Esophagus muscularis mucosa (tissue), 4 donors: Measurements from ENCODE around the gene RAPGEF1. TPM values are rescaled to one million over a fixed set of nuclear protein-coding genes. Genes with fewer than 3 reads are reported as not detected.

Source experiments
- DNase-seq: peaks from one replicate; pipeline ENCODE4 v3.0.0-alpha.2; 2017; ENCODE audit errors: extremely low spot score
- H3K27ac ChIP-seq, 4 donors: fragments of 200-600 bp; sonication (generic); replicated peaks in 1 of 4; 1 replicate in 3 of 4; 2 replicates in 1 of 4; pipeline ENCODE4 v1.5.1; 2016 to 2019; ENCODE audit warnings: mild to moderate bottlenecking in 1 of 4
- H3K27me3 ChIP-seq, 4 donors: fragments of 200-600 bp; sonication (generic); one replicate each; pipeline versions ENCODE4 v1.5.1 to v1.6.0; 2016 to 2019
- H3K36me3 ChIP-seq, 4 donors: fragments of 200-600 bp; sonication (generic); one replicate each; pipeline ENCODE4 v1.5.1; 2016 to 2019
- H3K4me1 ChIP-seq, 4 donors: fragments of 200-600 bp; sonication (generic); one replicate each; pipeline ENCODE4 v1.5.1; 2016 to 2019
- H3K4me3 ChIP-seq, 4 donors: fragments of 200-600 bp; sonication (generic); 1 replicate in 2 of 4; 2 replicates in 2 of 4; pipeline ENCODE4 v1.5.1; 2016 to 2019; ENCODE audit warnings: mild to moderate bottlenecking in 4 of 4, moderate library complexity in 1 of 4
- H3K9me3 ChIP-seq, 4 donors: fragments of 200-600 bp; sonication (generic); 1 replicate in 3 of 4; 2 replicates in 1 of 4; pipeline ENCODE4 v1.5.1; 2016 to 2019
- EP300 ChIP-seq: sonication (generic); formaldehyde crosslinking; IDR thresholded peaks from one replicate; pipeline ENCODE4 v1.6.1; 2017; ENCODE audit warnings: antibody characterized with exemption
- POLR2A ChIP-seq: fragments of 450-650 bp; IDR thresholded peaks from one replicate; pipeline ENCODE4 v1.6.1; 2017; ENCODE audit warnings: antibody characterized with exemption, moderate library complexity, mild to moderate bottlenecking, low read depth
- POLR2AphosphoS5 ChIP-seq, 2 donors: sonication (generic); formaldehyde crosslinking; IDR thresholded peaks; one replicate each; pipeline ENCODE4 v1.6.1; 2017; ENCODE audit warnings: antibody characterized with exemption in 2 of 2
- WGBS: methylation state at CpG from one replicate; pipeline ENCODE4 v1.1.5; 2018; 5-methylcytosine and 5-hydroxymethylcytosine counted together
- intact Hi-C: fragments of 100-400 bp; cut with DNase I; formaldehyde crosslinking; loops from one replicate; pipeline ENCODE4 v1.15.1; 2023
- total RNA-seq, 4 donors: library from RNA; depleted of rRNA; stranded (reverse); fragments of >200 nt; gene quantifications; one replicate each; pipeline versions ENCODE4 v1.1.0 to v1.2.1, GENCODE V29; 2016
- TF ChIP-seq, protein P1 (sequence below), 3 experiments: fragments of 200-600 bp in 2 of 3; fragments of 450-650 bp in 1 of 3; sonication (generic) in 2 of 3; IDR thresholded peaks; one replicate each; pipeline ENCODE4 v1.5.1; 2017 to 2019; ENCODE audit warnings: antibody characterized with exemption in 3 of 3, mild to moderate bottlenecking in 2 of 3, moderate library complexity in 1 of 3

The RAPGEF1 gene
- total RNA-seq, 4 donors from 2014 or later, result 66.6 to 138 (median 101) TPM

DNA sequence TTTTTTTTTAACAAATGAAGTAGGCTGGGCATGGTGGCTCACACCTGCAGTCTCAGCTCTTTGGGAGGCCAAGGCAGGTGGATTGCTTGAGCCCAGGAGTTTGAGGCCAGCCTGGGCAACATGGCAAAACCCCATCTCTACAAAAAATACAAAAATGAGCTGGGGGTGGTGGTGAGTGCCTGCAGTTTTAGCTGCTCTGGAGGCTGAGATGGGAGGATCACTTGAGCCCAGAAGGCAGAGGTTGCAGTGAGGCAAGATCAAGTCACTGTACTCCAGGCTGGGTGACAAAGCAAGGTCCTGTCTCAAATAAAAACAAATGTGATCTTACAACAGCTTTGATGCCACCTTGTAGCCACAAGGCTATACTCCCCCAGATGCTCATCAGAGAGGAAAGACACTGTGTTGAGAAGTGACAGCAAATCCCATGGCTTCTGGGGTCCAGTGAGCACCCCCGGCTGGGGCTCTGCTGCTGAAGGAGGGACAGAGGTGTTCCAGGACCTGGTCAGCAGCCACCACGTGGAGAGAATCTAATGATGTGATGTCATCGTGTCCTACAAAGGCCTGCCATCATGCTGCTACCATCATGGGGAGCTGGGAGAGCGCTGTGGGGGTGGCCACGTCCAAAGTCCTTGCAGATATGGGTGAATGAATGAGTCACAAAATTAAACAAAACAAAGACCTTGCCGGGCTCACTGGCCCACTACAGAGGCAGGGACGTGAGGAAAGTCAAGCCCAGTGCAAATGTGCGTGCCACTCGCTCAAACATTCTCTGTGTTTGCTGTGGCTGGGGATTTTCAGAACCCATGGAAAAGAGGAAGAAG, 133.9 kb downstream of the RAPGEF1 start:
- TF ChIP-seq, protein P1, sequence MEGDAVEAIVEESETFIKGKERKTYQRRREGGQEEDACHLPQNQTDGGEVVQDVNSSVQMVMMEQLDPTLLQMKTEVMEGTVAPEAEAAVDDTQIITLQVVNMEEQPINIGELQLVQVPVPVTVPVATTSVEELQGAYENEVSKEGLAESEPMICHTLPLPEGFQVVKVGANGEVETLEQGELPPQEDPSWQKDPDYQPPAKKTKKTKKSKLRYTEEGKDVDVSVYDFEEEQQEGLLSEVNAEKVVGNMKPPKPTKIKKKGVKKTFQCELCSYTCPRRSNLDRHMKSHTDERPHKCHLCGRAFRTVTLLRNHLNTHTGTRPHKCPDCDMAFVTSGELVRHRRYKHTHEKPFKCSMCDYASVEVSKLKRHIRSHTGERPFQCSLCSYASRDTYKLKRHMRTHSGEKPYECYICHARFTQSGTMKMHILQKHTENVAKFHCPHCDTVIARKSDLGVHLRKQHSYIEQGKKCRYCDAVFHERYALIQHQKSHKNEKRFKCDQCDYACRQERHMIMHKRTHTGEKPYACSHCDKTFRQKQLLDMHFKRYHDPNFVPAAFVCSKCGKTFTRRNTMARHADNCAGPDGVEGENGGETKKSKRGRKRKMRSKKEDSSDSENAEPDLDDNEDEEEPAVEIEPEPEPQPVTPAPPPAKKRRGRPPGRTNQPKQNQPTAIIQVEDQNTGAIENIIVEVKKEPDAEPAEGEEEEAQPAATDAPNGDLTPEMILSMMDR (IDR thresholded peaks at IDR 0.05), result no peak
- no peak for TF ChIP-seq POLR2AphosphoS5 (IDR thresholded peaks at IDR 0.05)
- no peak for TF ChIP-seq EP300
- TF ChIP-seq POLR2A, result no peak
- 78% methylated on average over 9 of the region's 9 CpGs for WGBS
- peak overlapping the region in 2 of 4 donors; percentile 86 to 88 for H3K27ac ChIP-seq
- H3K27me3 ChIP-seq, result no peaks in the 10 kb centered on the region
- intact Hi-C loops, result no loop called here
- H3K4me1 ChIP-seq, result peaks cover 42 to 54% (median 43%) of the 10 kb centered on the region in 4 donors
- H3K9me3 ChIP-seq, result no peaks in the 10 kb centered on the region
- no peak for DNase-seq
- H3K36me3 ChIP-seq, result peaks cover 13 to 67% (median 52%) of the 10 kb centered on the region in 4 donors
- H3K4me3 ChIP-seq, result no peak overlapping the region

DNA sequence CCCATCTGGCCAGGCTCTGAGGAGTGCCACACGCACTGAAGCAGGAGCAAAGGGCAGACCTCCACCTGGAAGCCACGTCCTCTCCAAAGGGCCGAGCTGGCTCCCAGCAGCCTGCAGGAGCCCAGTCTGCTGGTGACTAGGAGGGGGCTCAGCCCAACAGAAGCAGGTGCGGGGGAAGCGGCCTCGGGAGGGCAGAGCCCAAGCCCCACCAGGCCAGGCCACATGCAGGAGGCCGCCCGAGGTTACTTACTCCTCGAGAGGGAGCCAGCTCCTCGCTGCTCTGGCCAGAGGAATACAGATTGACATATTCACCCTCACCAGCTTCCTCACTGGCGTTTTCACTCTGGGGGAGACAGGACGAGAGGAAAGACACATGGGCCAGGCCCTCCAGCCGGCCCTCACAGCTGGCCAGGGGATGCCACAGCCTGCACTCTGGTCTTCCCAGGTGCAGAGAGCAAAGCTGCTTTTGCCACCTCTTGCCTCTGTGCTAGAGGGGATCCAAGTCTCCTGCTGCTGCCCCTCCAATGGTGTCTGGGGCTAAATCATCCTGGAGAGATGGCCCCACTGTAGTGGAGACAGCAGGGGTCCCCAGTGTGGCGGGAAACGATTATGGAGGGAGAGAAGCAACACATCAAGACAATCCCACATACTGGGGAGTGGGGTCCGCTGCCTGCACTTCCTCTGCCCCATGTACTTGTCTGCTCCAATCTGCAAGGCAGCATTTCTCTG, 136.0 kb downstream of the RAPGEF1 start:
- TF ChIP-seq, protein P1 (IDR thresholded peaks at IDR 0.05), result no peak
- no peak for TF ChIP-seq EP300
- no peak for TF ChIP-seq POLR2AphosphoS5 (IDR thresholded peaks at IDR 0.05)
- no peak for TF ChIP-seq POLR2A
- no peaks in the 10 kb centered on the region for H3K27me3 ChIP-seq
- peaks cover 18 to 83% (median 73%) of the 10 kb centered on the region in 4 donors for H3K36me3 ChIP-seq
- 59% methylated on average over 3 of the region's 16 CpGs for WGBS
- no peaks in the 10 kb centered on the region for H3K9me3 ChIP-seq
- H3K27ac ChIP-seq, result no peak overlapping the region
- intact Hi-C loops, result no loop called here
- H3K4me3 ChIP-seq, result no peak overlapping the region
- peaks cover 21 to 33% (median 22%) of the 10 kb centered on the region in 4 donors for H3K4me1 ChIP-seq
- DNase-seq, result no peak

DNA sequence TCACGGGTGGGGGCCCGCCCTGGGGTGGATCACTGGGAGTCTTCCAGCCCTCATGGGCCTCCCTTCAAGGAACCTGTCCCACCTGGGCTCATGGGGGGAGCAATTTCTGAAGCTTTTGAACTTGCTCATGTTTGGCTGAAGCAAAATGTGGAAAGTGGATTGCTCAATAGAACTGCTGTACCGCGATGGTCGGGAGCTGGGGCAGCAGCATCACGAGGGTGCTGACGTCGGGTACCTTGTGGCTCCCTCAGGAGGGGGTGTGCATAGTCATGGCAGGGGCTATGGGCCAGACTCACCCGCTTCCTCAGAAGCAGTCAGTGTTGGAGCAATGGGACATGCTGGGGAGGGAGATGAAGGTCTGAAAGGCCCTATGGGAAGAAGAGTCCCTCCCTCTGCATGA, 136.7 kb downstream of the RAPGEF1 start:
- Histone ChIP-seq H3K9me3 (no peaks in the 10 kb centered on the region), H3K27ac (no peak overlapping the region), H3K4me1 (peaks cover 14 to 27% (median 16%) of the 10 kb centered on the region in 4 donors), H3K36me3 (peaks cover 21 to 90% (median 79%) of the 10 kb centered on the region in 4 donors), H3K27me3 (no peaks in the 10 kb centered on the region), H3K4me3 (no peak overlapping the region)
- no peak for DNase-seq
- WGBS, result 93% methylated on average over 9 of the region's 9 CpGs
- TF ChIP-seq POLR2AphosphoS5 (IDR thresholded peaks at IDR 0.05) (no peak), POLR2A (no peak), EP300 (no peak)
- TF ChIP-seq, protein P1 (IDR thresholded peaks at IDR 0.05), result no peak
- intact Hi-C loops, result no loop called here

DNA sequence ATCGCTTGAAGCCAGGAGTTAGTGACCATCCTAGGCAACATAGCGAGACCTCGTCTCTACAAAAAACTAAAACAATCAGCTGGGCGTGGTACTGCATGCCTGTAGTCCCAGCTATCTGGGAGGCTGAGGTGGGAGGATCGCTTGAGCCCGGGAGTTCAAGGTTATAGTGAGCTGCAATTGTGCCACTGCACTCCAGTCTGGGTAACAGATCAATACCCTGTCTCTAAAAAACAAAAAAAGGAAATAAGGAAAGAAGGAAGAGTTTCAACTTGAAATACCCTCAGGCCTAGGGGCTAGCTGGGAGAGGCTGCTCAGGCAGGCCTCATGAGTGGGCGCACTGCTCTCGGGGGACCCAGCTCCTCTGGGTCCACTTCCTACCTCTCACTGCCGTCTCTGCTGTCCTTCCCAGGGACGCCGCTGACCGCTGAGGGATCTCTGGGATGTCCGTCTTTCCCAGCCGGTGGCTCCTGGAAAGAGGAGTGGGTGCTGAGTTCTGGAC, 138.1 kb downstream of the RAPGEF1 start:
- Histone ChIP-seq H3K27me3 (no peaks in the 10 kb centered on the region), H3K27ac (no peak overlapping the region), H3K9me3 (no peaks in the 10 kb centered on the region), H3K4me3 (no peak overlapping the region), H3K36me3 (peaks cover 36 to 94% (median 92%) of the 10 kb centered on the region in 4 donors), H3K4me1 (peaks cover 0 to 17% (median 1%) of the 10 kb centered on the region in 4 donors)
- no peak for TF ChIP-seq POLR2A
- TF ChIP-seq, protein P1 (IDR thresholded peaks at IDR 0.05), result no peak
- no peak for TF ChIP-seq POLR2AphosphoS5 (IDR thresholded peaks at IDR 0.05)
- TF ChIP-seq EP300, result no peak
- whole genome bisulfite sequencing, result 94% methylated on average over 13 of the region's 14 CpGs
- intact Hi-C loops, result no loop called here
- DNase-seq, result no peak
